ENCODE measurements around the gene WRNIP1.

DNA sequence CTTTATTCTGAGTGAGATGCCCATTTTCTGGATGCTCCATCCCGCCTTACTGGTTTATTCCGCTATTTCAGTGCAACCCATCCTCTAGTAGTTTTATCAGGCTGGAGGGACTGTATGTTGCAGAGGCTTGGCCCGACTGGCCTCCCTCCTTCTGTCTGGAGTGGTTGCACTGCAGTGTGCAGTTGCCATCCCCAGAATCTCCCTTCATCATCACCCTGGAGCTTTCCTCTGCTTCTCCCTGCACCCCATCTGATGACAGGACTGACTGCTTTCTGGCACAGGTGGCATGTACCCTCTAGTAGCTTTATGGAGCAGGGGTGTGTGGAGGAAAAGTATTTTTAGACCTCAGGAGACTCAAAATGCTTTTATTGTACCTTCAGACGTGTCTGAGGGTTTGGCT lies 21.1 kb downstream of the WRNIP1 start:
- TF ChIP-seq CTCF (IDR thresholded peaks at IDR 0.05) (no peak), POLR2A (IDR thresholded peaks at IDR 0.05) (no peak)
